Left lung (tissue), 10 donors: ENCODE data around the gene IL9. TPM values are rescaled to one million over a fixed set of nuclear protein-coding genes. Genes with fewer than 3 reads are reported as not detected.

Experiments
- ATAC-seq: fragments of 200-7000 bp; cut with Tn5 transposase; one replicate; pipeline ENCODE4 v1.9.1; 2020; ENCODE audit warnings: moderate library complexity
- DNase-seq, 4 donors: peaks; one replicate each; pipeline ENCODE4 v3.0.0-alpha.2; 2013 to 2020
- H3K27ac ChIP-seq, 2 donors: fragments of 200-600 bp; sonication (generic) in 1 of 2; one replicate each; pipeline versions ENCODE4 v1.5.0 to v1.8.0; 2020 to 2021
- H3K27me3 ChIP-seq, 2 donors: fragments of 200-600 bp; sonication (generic) in 1 of 2; one replicate each; pipeline versions ENCODE4 v1.5.0 to v1.8.0; 2020 to 2021
- H3K36me3 ChIP-seq, 2 donors: fragments of 200-600 bp; sonication (generic) in 1 of 2; one replicate each; pipeline versions ENCODE4 v1.5.0 to v1.8.0; 2020 to 2021
- H3K4me1 ChIP-seq, 2 donors: fragments of 200-600 bp; one replicate each; pipeline ENCODE4 v1.8.0; 2021
- H3K4me3 ChIP-seq, 2 donors: fragments of 200-600 bp; sonication (generic) in 1 of 2; one replicate each; pipeline versions ENCODE4 v1.5.0 to v1.8.0; 2020 to 2021; ENCODE audit warnings: mild to moderate bottlenecking in 1 of 2
- H3K9me3 ChIP-seq, 2 donors: fragments of 200-600 bp; sonication (generic) in 1 of 2; one replicate each; pipeline versions ENCODE4 v1.5.0 to v1.8.0; 2020 to 2021
- CTCF ChIP-seq, 2 donors: fragments of 200-600 bp; sonication (generic) in 1 of 2; IDR thresholded peaks; one replicate each; pipeline versions ENCODE4 v1.5.0 to v1.8.0; 2021; ENCODE audit warnings: antibody characterized with exemption in 2 of 2
- intact Hi-C, 2 donors: fragments of 100-400 bp; cut with DNase I; formaldehyde crosslinking; loops; one replicate each; pipeline versions ENCODE4 v1.11.2 to v1.14.2; 2022
- polyA plus RNA-seq, 6 donors: library from polyadenylated mRNA; unstranded; fragments of 120-200 nt; gene quantifications; one replicate each; pipeline ENCODE4 v1.2.1, GENCODE V29; 2013; ENCODE audit not compliant: insufficient read length in 6 of 6
- total RNA-seq, 2 donors: library from RNA; stranded (reverse); fragmentation: NEBNext Ultra II Directional; extraction: Animal tissue kit (Norgen Biotek cat#: 25700); gene quantifications; one replicate each; pipeline ENCODE4 v1.2.1, GENCODE V29; 2021
- donor health status: DM: no; HTN: yes; CAD: no.
- donor health status: DM: no; HTN: no; CAD: no.

The IL9 gene
- total and polyA plus RNA-seq, 8 donors: not detected

- Histone ChIP-seq H3K4me1 (peaks cover 0 to 6% of the 10 kb centered on the region in 2 donors), H3K27ac (no peak overlapping the region), H3K36me3 (no peaks in the 10 kb centered on the region), H3K9me3 (no peaks in the 10 kb centered on the region), H3K27me3 (peaks cover 0 to 23% of the 10 kb centered on the region in 2 donors), H3K4me3 (no peak overlapping the region)
- ATAC-seq (peak; percentile 97), DNase-seq (peak in 2 of 4 donors; percentile 49 to 76)
- intact Hi-C loops: loop anchor here (5.0 to 10.0 kb wide), 2 partner anchors 317 to 325 kb away; no protein-coding TSS in a partner anchor
- peak; percentile 60 to 82 for TF ChIP-seq CTCF (IDR thresholded peaks at IDR 0.05)
Observed at GRCh38 chr5:135887447-135887864, 8.2 kb downstream of the IL9 start.

- H3K27ac ChIP-seq: no peak overlapping the region
- ATAC-seq: no peak
- no peak for TF ChIP-seq CTCF (IDR thresholded peaks at IDR 0.05)
- peaks cover 0 to 6% of the 10 kb centered on the region in 2 donors for H3K4me1 ChIP-seq
- DNase-seq: no peak
- intact Hi-C loops: loop anchor here (5.0 to 10.0 kb wide), 2 partner anchors 319 to 326 kb away; no protein-coding TSS in a partner anchor
- H3K9me3 ChIP-seq: no peaks in the 10 kb centered on the region
- H3K36me3 ChIP-seq: no peaks in the 10 kb centered on the region
- H3K4me3 ChIP-seq: no peak overlapping the region
- peaks cover 0 to 25% of the 10 kb centered on the region in 2 donors for H3K27me3 ChIP-seq
Observed at GRCh38 chr5:135886136-135886535, 9.5 kb downstream of the IL9 start.

- Histone ChIP-seq H3K27me3 (peaks cover 0 to 36% of the 10 kb centered on the region in 2 donors), H3K4me1 (peaks cover 0 to 6% of the 10 kb centered on the region in 2 donors), H3K36me3 (no peaks in the 10 kb centered on the region), H3K27ac (no peak overlapping the region), H3K9me3 (no peaks in the 10 kb centered on the region), H3K4me3 (no peak overlapping the region)
- intact Hi-C loops: loop anchor here (5.0 to 10.0 kb wide), 2 partner anchors 320 to 327 kb away; no protein-coding TSS in a partner anchor
- no peak for TF ChIP-seq CTCF (IDR thresholded peaks at IDR 0.05)
- DNase-seq (no peak), ATAC-seq (no peak)
Observed at GRCh38 chr5:135885031-135885430, 10.6 kb downstream of the IL9 start.

- Histone ChIP-seq H3K27me3 (peaks cover 0 to 38% of the 10 kb centered on the region in 2 donors), H3K9me3 (no peaks in the 10 kb centered on the region), H3K27ac (no peak overlapping the region), H3K36me3 (no peaks in the 10 kb centered on the region), H3K4me1 (peaks cover 0 to 6% of the 10 kb centered on the region in 2 donors), H3K4me3 (no peak overlapping the region)
- DNase-seq (no peak), ATAC-seq (no peak)
- intact Hi-C loops: loop anchor here in 1 of 2 donors (10.0 kb wide), 1 partner anchor 321 kb away; no protein-coding TSS in a partner anchor
- TF ChIP-seq CTCF (IDR thresholded peaks at IDR 0.05): no peak
Observed at GRCh38 chr5:135883441-135883840, 12.2 kb downstream of the IL9 start.

GRCh38 chr5:135883026-135883425 lies 12.6 kb downstream of the IL9 start:
- intact Hi-C loops: loop anchor here in 1 of 2 donors (10.0 kb wide), 1 partner anchor 322 kb away; no protein-coding TSS in a partner anchor
- TF ChIP-seq CTCF (IDR thresholded peaks at IDR 0.05): no peak
- Histone ChIP-seq H3K9me3 (no peaks in the 10 kb centered on the region), H3K27ac (no peak overlapping the region), H3K4me3 (no peak overlapping the region), H3K36me3 (no peaks in the 10 kb centered on the region), H3K4me1 (peaks cover 0 to 6% of the 10 kb centered on the region in 2 donors), H3K27me3 (peaks cover 0 to 36% of the 10 kb centered on the region in 2 donors)
- ATAC-seq: no peak
- no peak for DNase-seq
